ENCODE measurements around the gene CDS2. TPM values are rescaled to one million over a fixed set of nuclear protein-coding genes. Genes with fewer than 3 reads are reported as not detected.

Gene CDS2
- polyA plus RNA-seq, 4 donors, result 2.9 to 17.3 (median 9.1) TPM

DNA sequence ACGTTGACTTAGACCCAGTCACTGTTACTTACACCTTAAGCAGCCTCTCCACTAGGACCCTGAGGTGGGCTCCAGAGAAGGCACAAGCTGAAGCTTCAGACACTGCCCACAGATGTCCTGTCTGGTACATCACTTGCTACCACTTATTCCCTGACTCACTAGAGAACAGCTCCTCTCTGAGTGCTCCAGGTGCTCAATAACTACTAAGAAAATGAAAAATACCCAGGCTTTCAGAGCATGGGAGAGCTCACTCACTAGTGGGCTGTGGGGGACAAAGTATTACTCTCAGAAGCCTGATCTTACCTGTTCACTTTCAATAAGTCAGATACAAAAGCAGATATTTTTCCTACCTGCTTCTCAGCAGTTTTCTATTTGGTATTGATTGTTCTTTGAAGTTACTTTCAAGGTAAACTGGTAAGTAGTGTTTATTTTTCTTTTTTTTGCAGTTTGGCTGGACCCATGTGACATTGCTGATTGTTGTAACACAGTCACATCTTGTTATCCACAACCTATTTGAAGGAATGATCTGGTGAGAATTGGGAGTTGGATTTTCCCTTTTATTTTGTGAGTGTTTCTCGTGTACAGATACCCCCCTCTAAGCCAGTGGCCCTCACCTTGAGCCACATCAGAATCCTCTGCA is 55.9 kb downstream of the CDS2 start:
- Histone ChIP-seq H3K27me3 (ENCODE audit: control insufficient read depth in 3 of 3, insufficient read depth in 3 of 3, low read length in 3 of 3) (no peaks in the 10 kb centered on the region), H3K4me1 (ENCODE audit: control insufficient read depth in 3 of 3, insufficient read depth in 2 of 3, low read depth in 1 of 3, low read length in 2 of 3) (no peaks in the 10 kb centered on the region), H3K4me3 (ENCODE audit: low read depth in 1 of 3, low read length in 3 of 3) (no peak overlapping the region), H3K9me3 (ENCODE audit: control insufficient read depth in 2 of 2, insufficient read depth in 1 of 2, low read depth in 1 of 2, low read length in 1 of 2) (no peaks in the 10 kb centered on the region), H3K36me3 (ENCODE audit: control insufficient read depth in 3 of 3, insufficient read depth in 2 of 3, low read depth in 1 of 3, low read length in 3 of 3) (peaks cover 0 to 41% (median 12%) of the 10 kb centered on the region in 3 donors), H3K27ac (ENCODE audit: low read depth in 1 of 3, low read length in 2 of 3) (no peak overlapping the region)
- no peak for DNase-seq
- no peak for FAIRE-seq
- 75 to 100% (median 96%) methylated on average over 2 of the region's 2 CpGs for WGBS, 3 donors

- Histone ChIP-seq H3K27me3 (ENCODE audit: control insufficient read depth in 3 of 3, insufficient read depth in 3 of 3, low read length in 3 of 3) (no peaks in the 10 kb centered on the region), H3K36me3 (ENCODE audit: control insufficient read depth in 3 of 3, insufficient read depth in 2 of 3, low read depth in 1 of 3, low read length in 3 of 3) (peaks cover 0 to 40% (median 9%) of the 10 kb centered on the region in 3 donors), H3K4me1 (ENCODE audit: control insufficient read depth in 3 of 3, insufficient read depth in 2 of 3, low read depth in 1 of 3, low read length in 2 of 3) (no peaks in the 10 kb centered on the region), H3K27ac (ENCODE audit: low read depth in 1 of 3, low read length in 2 of 3) (no peak overlapping the region), H3K4me3 (ENCODE audit: low read depth in 1 of 3, low read length in 3 of 3) (no peak overlapping the region), H3K9me3 (ENCODE audit: control insufficient read depth in 2 of 2, insufficient read depth in 1 of 2, low read depth in 1 of 2, low read length in 1 of 2) (no peaks in the 10 kb centered on the region)
- FAIRE-seq (no peak), DNase-seq (no peak)
- WGBS, 3 donors, result 89 to 94% (median 90%) methylated on average over 13 of the region's 13 CpGs
Observed at GRCh38 chr20:5183731-5184474, 57.1 kb downstream of the CDS2 start.

- H3K4me1 ChIP-seq (ENCODE audit: control insufficient read depth in 3 of 3, insufficient read depth in 2 of 3, low read depth in 1 of 3, low read length in 2 of 3), result no peaks in the 10 kb centered on the region
- no peak overlapping the region for H3K4me3 ChIP-seq (ENCODE audit: low read depth in 1 of 3, low read length in 3 of 3)
- H3K27ac ChIP-seq (ENCODE audit: low read depth in 1 of 3, low read length in 2 of 3), result no peak overlapping the region
- H3K27me3 ChIP-seq (ENCODE audit: control insufficient read depth in 3 of 3, insufficient read depth in 3 of 3, low read length in 3 of 3), result no peaks in the 10 kb centered on the region
- 90 to 97% (median 92%) methylated on average over 1 of the region's 1 CpG for WGBS, 3 donors
- DNase-seq, result no peak
- FAIRE-seq, result no peak
- H3K9me3 ChIP-seq (ENCODE audit: control insufficient read depth in 2 of 2, insufficient read depth in 1 of 2, low read depth in 1 of 2, low read length in 1 of 2), result no peaks in the 10 kb centered on the region
- H3K36me3 ChIP-seq (ENCODE audit: control insufficient read depth in 3 of 3, insufficient read depth in 2 of 3, low read depth in 1 of 3, low read length in 3 of 3), result peaks cover 0 to 42% (median 12%) of the 10 kb centered on the region in 3 donors
Observed at GRCh38 chr20:5184684-5185083, 57.9 kb downstream of the CDS2 start.

- H3K4me1 ChIP-seq (ENCODE audit: control insufficient read depth in 3 of 3, insufficient read depth in 2 of 3, low read depth in 1 of 3, low read length in 2 of 3), result no peaks in the 10 kb centered on the region
- DNase-seq (no peak), FAIRE-seq (no peak)
Observed at GRCh38 chr20:5187122-5187521, 60.3 kb downstream of the CDS2 start.

GRCh38 chr20:5188736-5189135 is 61.9 kb downstream of the CDS2 start:
- Histone ChIP-seq H3K27ac (ENCODE audit: low read depth in 1 of 3, low read length in 2 of 3) (no peak overlapping the region), H3K9me3 (ENCODE audit: control insufficient read depth in 2 of 2, insufficient read depth in 1 of 2, low read depth in 1 of 2, low read length in 1 of 2) (no peaks in the 10 kb centered on the region), H3K27me3 (ENCODE audit: control insufficient read depth in 3 of 3, insufficient read depth in 3 of 3, low read length in 3 of 3) (no peaks in the 10 kb centered on the region), H3K36me3 (ENCODE audit: control insufficient read depth in 3 of 3, insufficient read depth in 2 of 3, low read depth in 1 of 3, low read length in 3 of 3) (peaks cover 0 to 54% (median 15%) of the 10 kb centered on the region in 3 donors), H3K4me3 (ENCODE audit: low read depth in 1 of 3, low read length in 3 of 3) (no peak overlapping the region), H3K4me1 (ENCODE audit: control insufficient read depth in 3 of 3, insufficient read depth in 2 of 3, low read depth in 1 of 3, low read length in 2 of 3) (no peaks in the 10 kb centered on the region)
- FAIRE-seq (no peak), DNase-seq (no peak)
- WGBS, 3 donors, result 86 to 94% (median 91%) methylated on average over 7 of the region's 7 CpGs

More at GRCh38 chr20:5187122-5187521, 60.3 kb downstream of the CDS2 start:
- H3K27me3 ChIP-seq (ENCODE audit: control insufficient read depth in 3 of 3, insufficient read depth in 3 of 3, low read length in 3 of 3), result no peaks in the 10 kb centered on the region
- H3K36me3 ChIP-seq (ENCODE audit: control insufficient read depth in 3 of 3, insufficient read depth in 2 of 3, low read depth in 1 of 3, low read length in 3 of 3), result peaks cover 0 to 54% (median 15%) of the 10 kb centered on the region in 3 donors
- H3K4me3 ChIP-seq (ENCODE audit: low read depth in 1 of 3, low read length in 3 of 3), result no peak overlapping the region
- no peak overlapping the region for H3K27ac ChIP-seq (ENCODE audit: low read depth in 1 of 3, low read length in 2 of 3)
- H3K9me3 ChIP-seq (ENCODE audit: control insufficient read depth in 2 of 2, insufficient read depth in 1 of 2, low read depth in 1 of 2, low read length in 1 of 2), result no peaks in the 10 kb centered on the region
- 90 to 93% (median 91%) methylated on average over 3 of the region's 3 CpGs for WGBS, 3 donors

GRCh38 chr20:5189917-5190316 is 63.1 kb downstream of the CDS2 start:
- H3K36me3 ChIP-seq (ENCODE audit: control insufficient read depth in 3 of 3, insufficient read depth in 2 of 3, low read depth in 1 of 3, low read length in 3 of 3), result peaks cover 0 to 57% (median 13%) of the 10 kb centered on the region in 3 donors

DNA sequence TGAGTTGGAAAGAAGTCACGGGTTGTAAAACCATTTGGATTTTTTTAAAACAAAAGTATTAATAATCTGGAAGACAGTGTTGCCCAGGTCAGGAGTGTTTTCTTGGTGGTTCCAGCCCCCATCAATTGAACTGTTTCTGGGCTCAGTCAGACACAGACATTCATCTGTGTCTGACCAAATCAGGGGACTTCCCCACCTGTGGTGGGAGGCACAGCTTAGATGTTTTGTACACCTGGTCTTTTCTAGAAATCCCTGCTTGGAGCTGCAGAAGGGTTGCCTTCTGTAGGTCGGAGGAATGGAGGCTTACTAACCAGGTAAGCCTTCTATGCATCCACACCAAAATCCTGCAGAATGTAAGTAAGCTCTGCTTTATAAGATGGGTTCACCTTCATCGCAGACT is 63.6 kb downstream of the CDS2 start:
- Histone ChIP-seq H3K27ac (ENCODE audit: low read depth in 1 of 3, low read length in 2 of 3) (no peak overlapping the region), H3K36me3 (ENCODE audit: control insufficient read depth in 3 of 3, insufficient read depth in 2 of 3, low read depth in 1 of 3, low read length in 3 of 3) (peaks cover 0 to 59% (median 10%) of the 10 kb centered on the region in 3 donors), H3K4me3 (ENCODE audit: low read depth in 1 of 3, low read length in 3 of 3) (no peak overlapping the region), H3K27me3 (ENCODE audit: control insufficient read depth in 3 of 3, insufficient read depth in 3 of 3, low read length in 3 of 3) (no peaks in the 10 kb centered on the region), H3K9me3 (ENCODE audit: control insufficient read depth in 2 of 2, insufficient read depth in 1 of 2, low read depth in 1 of 2, low read length in 1 of 2) (no peaks in the 10 kb centered on the region), H3K4me1 (ENCODE audit: control insufficient read depth in 3 of 3, insufficient read depth in 2 of 3, low read depth in 1 of 3, low read length in 2 of 3) (no peaks in the 10 kb centered on the region)
- FAIRE-seq (no peak), DNase-seq (no peak)
- 85 to 93% (median 89%) methylated on average over 3 of the region's 3 CpGs for WGBS, 3 donors

More at GRCh38 chr20:5189917-5190316, 63.1 kb downstream of the CDS2 start:
- no peak for FAIRE-seq
- no peak for DNase-seq
- no peak overlapping the region for H3K27ac ChIP-seq (ENCODE audit: low read depth in 1 of 3, low read length in 2 of 3)
- no peaks in the 10 kb centered on the region for H3K4me1 ChIP-seq (ENCODE audit: control insufficient read depth in 3 of 3, insufficient read depth in 2 of 3, low read depth in 1 of 3, low read length in 2 of 3)
- H3K4me3 ChIP-seq (ENCODE audit: low read depth in 1 of 3, low read length in 3 of 3), result no peak overlapping the region
- no peaks in the 10 kb centered on the region for H3K27me3 ChIP-seq (ENCODE audit: control insufficient read depth in 3 of 3, insufficient read depth in 3 of 3, low read length in 3 of 3)
- WGBS, 3 donors, result 93 to 94% (median 93%) methylated on average over 6 of the region's 6 CpGs
- no peaks in the 10 kb centered on the region for H3K9me3 ChIP-seq (ENCODE audit: control insufficient read depth in 2 of 2, insufficient read depth in 1 of 2, low read depth in 1 of 2, low read length in 1 of 2)

GRCh38 chr20:5191829-5192569 is 65.2 kb downstream of the CDS2 start:
- Histone ChIP-seq H3K9me3 (ENCODE audit: control insufficient read depth in 2 of 2, insufficient read depth in 1 of 2, low read depth in 1 of 2, low read length in 1 of 2) (no peaks in the 10 kb centered on the region), H3K4me3 (ENCODE audit: low read depth in 1 of 3, low read length in 3 of 3) (no peak overlapping the region), H3K4me1 (ENCODE audit: control insufficient read depth in 3 of 3, insufficient read depth in 2 of 3, low read depth in 1 of 3, low read length in 2 of 3) (no peaks in the 10 kb centered on the region), H3K36me3 (ENCODE audit: control insufficient read depth in 3 of 3, insufficient read depth in 2 of 3, low read depth in 1 of 3, low read length in 3 of 3) (peaks cover 0 to 47% (median 8%) of the 10 kb centered on the region in 3 donors), H3K27me3 (ENCODE audit: control insufficient read depth in 3 of 3, insufficient read depth in 3 of 3, low read length in 3 of 3) (no peaks in the 10 kb centered on the region), H3K27ac (ENCODE audit: low read depth in 1 of 3, low read length in 2 of 3) (peak overlapping the region in 1 of 3 donors; percentile 28)
- 42 to 50% (median 49%) methylated on average over 9 of the region's 9 CpGs for WGBS, 3 donors
- no peak for FAIRE-seq
- peak; percentile 77 to 78 for DNase-seq
